Pulmonary artery endothelial cell (primary cell): ENCODE measurements around the gene PLD5. TPM values are rescaled to one million over a fixed set of nuclear protein-coding genes. Genes with fewer than 3 reads are reported as not detected.
"Not testable (repeated sequence)": the region's sequence is repeated elsewhere in the genome, so short reads cannot be mapped to it uniquely, and the experiment has no call there.

Experiments
- DNase-seq: peaks from one replicate; pipeline ENCODE4 v3.0.0-alpha.2; 2011; ENCODE audit warnings: low read depth, low spot score
- total RNA-seq: library from RNA; depleted of rRNA; stranded (reverse); fragments of >200 nt; gene quantifications from 2 replicates; pipeline ENCODE4 v1.2.3, GENCODE V29; 2014

PLD5 gene
- total RNA-seq, 1 donor from 2014 or later = not detected

GRCh38 chr1:242489545-242489944, 35.0 kb downstream of the PLD5 start:
- DNase-seq = no peak

GRCh38 chr1:242477944-242478343, 46.6 kb downstream of the PLD5 start:
- no peak for DNase-seq

GRCh38 chr1:242470774-242471173, 53.7 kb downstream of the PLD5 start:
- DNase-seq = no peak

GRCh38 chr1:242468784-242469183, 55.7 kb downstream of the PLD5 start:
- no peak for DNase-seq

GRCh38 chr1:242467556-242468145, 56.8 kb downstream of the PLD5 start:
- no peak for DNase-seq

DNA sequence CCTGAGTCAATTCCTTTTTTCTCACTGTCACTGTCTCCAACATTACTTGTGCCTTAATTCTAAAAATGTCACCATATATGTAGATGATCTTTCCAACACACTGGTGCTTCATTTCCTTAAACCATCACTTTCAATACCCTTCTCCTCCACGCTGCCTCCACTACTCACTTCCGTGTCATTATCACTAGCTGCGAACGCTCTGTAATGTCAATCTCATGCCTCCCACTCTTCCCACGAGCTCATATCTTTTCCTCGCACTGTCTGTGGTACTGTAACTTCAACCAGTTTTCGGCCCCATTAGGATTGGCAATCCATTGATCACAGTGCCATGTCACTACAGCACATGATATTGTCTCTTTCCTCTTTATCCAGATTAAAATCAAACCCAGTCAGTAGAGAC, 61.6 kb downstream of the PLD5 start:
- no peak for DNase-seq

DNA sequence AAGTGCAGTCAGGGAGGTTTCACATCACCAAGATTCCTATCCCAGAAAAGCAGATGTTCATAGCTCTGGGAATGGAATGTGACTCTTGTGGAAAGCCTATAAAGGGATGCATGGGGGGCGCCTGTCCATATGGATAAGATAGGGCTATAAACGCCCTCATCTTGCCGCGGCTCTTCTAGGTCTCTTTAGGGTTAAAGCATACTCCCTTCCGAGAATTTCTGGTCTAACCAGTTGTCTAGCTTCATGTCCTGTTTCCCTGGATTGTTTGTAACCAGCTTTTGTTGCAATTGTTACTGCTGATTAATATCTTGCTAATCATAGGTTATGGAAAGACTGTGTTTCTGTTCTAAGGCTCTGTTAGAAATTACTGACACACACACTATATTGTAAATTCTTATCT, 64.8 kb downstream of the PLD5 start:
- not testable (repeated sequence) for DNase-seq

DNA sequence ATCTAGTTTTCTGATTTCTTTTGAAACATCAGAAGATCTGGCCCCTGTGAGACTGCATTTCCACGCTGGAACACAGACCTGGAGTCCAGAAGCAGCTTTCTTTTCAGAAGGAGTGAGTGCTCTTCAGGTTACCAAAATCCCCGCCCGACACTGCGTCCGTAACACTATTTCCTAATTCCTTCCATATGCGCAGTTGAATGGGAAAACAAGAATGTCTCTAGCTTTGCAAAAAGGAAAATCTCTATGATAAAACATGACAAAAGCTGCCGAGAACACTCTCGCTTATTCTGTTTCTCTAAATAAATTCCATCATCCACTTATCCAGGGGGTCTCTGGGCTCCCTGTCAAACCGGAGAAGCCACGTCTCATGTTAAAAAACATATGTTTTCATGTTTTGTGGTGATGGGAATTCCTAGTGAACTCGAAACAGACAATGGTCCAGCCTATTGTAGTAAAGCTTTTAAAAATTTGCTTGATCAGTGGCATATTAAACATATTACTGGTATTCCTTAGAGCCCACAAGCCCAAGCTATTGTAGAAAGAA, 67.7 kb downstream of the PLD5 start:
- no peak for DNase-seq

DNA sequence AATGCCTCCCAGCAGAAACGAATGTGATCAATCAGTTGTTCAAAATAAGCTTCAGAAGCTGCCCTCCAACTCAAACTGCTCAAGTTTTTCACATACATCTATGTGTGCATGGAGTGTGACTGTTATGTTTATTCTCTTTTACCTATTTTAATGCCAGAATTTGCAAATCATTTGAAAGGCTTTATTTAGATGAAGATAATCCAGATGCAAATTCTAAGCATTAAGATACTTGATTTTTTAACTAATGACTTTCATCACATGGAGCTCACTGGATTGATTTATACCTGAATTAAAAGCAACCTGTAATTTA, 69.5 kb downstream of the PLD5 start:
- no peak for DNase-seq

DNA sequence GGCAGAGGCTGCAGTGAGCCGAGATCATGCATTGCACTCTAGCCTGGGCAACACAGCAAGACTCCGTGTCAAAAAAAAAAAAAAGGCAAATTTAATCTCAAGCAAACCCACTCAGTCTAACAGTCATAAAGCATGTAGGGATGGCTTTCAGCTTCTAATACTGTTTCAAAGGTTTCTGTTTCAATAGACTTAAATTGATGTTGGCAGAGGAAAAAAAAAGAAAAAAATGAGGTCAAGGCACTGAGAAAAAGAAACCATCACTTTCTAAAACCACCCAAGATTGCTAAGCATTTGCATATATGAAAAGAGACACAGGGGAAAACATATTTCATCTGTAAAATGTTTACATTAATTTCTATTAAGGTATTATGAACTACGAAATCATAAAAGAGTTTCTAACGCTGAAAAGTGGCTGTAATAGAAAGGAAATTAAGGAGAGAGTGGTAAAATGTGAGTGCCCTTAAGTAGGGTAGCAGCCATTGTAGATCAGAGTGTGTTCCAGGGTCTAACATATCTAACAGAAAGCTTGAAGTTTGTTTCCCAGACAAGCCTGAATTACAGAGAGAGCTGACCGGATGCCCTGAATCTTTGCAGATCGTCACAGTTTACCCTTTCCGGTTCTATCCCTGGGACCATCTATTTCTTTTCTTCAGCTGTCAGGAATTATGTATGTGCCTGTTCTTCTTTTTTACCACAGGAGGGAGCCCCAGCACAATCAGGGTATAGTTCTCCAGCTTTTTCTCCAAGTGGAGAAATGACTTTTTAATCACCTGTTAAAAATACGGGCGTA, 70.0 kb downstream of the PLD5 start:
- DNase-seq = no peak

- no peak for DNase-seq
Observed at GRCh38 chr1:242452573-242452972, 71.9 kb downstream of the PLD5 start.

GRCh38 chr1:242449661-242450060, 74.8 kb downstream of the PLD5 start:
- no peak for DNase-seq

GRCh38 chr1:242448910-242449645, 75.4 kb downstream of the PLD5 start:
- no peak for DNase-seq

GRCh38 chr1:242447689-242448088, 76.8 kb downstream of the PLD5 start:
- no peak for DNase-seq

- DNase-seq = no peak
Observed at GRCh38 chr1:242440757-242441156, 83.7 kb downstream of the PLD5 start.

- no peak for DNase-seq
Observed at GRCh38 chr1:242435200-242435599, 89.3 kb downstream of the PLD5 start.

DNA sequence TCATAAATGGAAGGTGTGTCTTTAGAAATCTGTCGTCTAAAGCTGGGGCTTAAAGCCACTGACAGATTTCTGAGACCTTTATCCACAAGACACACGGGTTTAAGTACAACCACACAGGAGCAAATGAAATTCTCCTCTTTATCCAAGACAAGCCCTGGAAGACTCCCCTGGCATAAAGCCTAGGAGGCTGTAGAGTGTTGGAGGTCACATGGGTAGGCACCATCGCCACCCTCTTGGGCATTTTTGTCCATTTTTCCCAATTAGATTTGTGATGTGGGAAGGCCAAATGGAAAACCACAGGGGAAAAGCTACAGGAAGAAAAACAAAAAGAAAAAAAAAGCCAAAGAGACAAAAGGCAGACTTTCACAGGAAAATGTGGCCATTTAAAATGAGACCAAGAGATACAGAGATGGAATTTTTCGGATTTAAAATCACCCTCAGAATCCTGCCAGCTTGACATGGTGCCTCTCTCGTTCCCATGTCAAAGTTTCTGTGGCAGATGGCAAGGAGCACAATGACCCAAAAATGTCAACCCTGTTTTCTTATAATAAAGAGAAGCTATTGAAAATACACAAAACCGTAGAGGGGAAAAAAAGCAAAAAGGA, 91.9 kb downstream of the PLD5 start:
- DNase-seq = no peak

GRCh38 chr1:242431786-242432185, 92.7 kb downstream of the PLD5 start:
- no peak for DNase-seq

DNA sequence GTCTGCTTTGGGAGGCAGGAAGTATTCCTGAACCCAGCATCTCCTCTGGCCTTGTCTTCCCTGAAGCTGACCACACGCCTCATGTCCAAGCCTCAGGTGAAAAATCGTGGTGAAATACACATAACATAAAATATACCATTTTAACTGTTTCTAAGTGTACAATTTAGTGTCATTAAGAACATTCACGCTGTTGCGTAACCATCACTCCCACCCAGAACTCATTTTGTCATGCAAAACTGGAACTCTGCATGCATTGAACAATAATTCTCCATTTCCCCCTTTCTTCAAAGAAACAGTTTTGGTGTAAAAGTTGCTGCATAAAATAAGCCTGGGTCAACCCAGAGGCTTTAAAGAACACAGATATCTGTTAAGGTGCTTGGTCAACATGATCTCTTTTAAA, 93.5 kb downstream of the PLD5 start:
- DNase-seq = no peak

DNA sequence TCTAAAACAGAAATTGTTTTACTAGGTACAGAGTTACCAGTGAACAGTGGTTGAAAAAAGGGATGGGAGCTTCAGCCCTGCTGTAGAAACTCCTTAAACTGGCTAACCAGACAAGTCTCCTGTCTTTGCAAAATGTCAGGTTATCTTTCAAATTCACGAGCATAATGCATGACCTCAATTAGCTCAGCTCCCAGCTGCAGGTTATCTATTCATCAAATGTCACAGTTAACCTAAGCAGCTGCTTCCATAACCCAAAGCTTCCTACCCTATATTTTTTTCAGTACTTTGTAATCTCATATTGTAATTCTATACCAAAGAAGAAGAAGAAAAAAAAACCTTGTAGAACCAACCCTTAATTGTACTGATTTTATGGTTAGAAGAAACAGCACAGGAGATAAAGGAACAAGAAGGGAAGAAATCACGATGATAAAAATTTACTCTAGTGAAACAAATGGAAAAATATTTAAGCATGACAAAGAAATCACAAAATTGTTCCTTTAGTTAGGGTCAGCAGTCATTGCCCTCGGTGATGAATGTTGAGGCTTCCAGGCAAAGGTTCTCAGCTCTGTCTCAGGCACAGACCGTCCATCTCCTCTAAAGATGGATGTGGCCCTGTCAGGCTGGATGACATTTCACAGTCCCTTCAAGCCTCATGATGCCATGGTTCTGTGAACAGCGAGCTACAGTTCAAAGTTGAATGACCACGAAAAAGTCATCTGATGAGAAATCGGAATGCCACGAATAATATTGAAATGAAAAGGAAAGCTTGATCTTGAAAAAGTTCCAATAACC, 95.9 kb downstream of the PLD5 start:
- no peak for DNase-seq

DNA sequence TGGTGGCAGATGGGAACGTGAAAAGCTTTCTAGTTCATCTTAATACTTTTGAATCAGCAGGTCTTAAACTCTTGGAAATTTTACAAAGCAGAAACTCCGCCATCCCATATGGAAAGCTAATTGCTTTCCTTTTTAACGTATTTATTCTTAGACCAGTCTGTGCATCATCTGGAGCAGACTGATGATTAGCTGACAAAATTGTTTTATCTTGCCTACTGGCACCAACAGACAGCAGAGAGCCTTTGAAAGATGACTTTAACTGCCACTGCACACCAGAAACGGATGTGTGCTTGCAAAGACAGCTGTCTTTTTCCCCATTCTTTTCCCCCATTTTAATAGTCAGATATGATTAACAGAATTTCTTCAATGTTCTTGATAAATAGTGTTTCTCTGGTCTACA, 97.0 kb downstream of the PLD5 start:
- no peak for DNase-seq
